CD4-positive, alpha-beta T cell treated with Interleukin-15 for 4 hours (primary cell): ENCODE results near the gene OBI1.

Source experiments
- DNase-seq: peaks from one replicate; pipeline ENCODE4 v3.0.0-alpha.2; 2020; ENCODE audit warnings: low spot score

Gene OBI1

DNA sequence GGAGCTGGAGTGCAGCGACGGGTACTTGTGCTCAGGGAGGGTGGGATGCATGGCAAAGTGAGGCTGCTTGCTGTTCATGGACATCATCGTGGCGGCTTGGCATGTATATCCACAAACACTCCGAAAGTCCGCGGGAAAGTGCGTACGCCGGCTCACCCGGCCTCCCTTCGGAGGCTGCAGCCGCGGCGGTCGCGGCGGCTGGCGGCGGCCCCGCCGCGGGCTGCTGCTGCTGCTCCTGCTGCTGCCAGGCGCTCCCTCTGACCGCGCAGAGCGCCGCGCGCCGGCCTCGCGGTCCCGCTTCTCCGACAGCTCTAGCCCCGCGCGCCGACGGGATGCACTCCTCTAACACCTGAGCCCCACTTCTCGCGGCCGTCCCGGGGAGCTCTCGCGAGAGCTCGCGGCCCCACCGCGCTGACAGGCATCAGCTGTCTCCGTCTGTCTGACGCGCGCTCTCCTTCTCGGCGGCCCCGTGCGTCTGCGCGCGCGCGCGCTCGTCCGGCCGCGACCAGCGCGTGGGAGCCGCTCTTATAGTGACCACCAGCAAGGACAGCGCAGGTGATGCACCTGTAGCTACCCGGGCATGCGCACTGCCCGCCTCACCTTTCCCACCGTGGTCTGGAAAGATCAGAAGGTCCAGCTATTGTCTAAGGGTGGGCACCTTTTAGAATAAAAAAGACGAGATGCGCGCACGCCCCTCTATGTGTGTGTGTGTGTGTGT is 55.6 kb downstream of the OBI1 start, which contains the start of gene POU4F1:
POU4F1 (minus strand) TSS at position 313 of the 718 bp plus-strand sequence; CDS start at position 87, 226 bp downstream.
- DNase-seq, result peak; percentile 43

DNA sequence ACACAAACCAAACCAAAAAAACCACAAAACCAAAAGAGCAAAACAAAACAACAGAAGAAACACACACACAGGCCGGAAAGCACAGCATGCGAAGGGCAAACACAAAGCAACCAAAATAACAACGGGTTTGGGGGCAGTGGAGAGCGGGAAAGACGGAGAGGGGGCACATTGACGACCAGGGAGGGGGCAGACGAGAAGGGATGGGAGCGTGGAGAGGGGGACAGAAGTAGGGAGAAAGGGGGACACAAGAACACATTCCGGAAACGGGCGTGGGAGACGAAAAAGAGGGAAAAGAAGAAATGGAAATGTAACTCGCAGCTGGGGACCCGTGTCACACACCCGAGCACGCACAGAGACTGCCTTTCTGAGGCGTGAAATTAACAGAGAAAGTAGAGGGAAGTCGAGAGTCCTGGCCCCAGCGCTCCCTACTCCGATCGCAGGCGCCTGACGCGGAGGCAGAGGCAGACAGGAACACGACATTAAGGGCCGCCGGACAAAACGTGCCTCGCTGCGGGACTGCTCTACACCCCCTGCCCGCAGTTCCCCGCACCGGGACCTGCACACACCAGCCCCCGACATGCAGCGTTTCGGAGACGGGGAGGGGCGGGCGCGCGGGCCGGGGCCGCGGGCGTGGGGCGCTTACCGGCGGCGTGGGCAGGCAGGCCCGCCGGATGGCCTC is 56.3 kb downstream of the OBI1 start:
- no peak for DNase-seq

- no peak for DNase-seq
Measured at GRCh38 chr13:78601874-78602560, 56.9 kb downstream of the OBI1 start.

GRCh38 chr13:78601124-78601873 is 57.7 kb downstream of the OBI1 start:
- no peak for DNase-seq

GRCh38 chr13:78600280-78600883 is 58.6 kb downstream of the OBI1 start:
- no peak for DNase-seq

GRCh38 chr13:78599645-78600279 is 59.2 kb downstream of the OBI1 start:
- DNase-seq, result no peak

GRCh38 chr13:78598966-78599644 is 59.9 kb downstream of the OBI1 start:
- no peak for DNase-seq

DNA sequence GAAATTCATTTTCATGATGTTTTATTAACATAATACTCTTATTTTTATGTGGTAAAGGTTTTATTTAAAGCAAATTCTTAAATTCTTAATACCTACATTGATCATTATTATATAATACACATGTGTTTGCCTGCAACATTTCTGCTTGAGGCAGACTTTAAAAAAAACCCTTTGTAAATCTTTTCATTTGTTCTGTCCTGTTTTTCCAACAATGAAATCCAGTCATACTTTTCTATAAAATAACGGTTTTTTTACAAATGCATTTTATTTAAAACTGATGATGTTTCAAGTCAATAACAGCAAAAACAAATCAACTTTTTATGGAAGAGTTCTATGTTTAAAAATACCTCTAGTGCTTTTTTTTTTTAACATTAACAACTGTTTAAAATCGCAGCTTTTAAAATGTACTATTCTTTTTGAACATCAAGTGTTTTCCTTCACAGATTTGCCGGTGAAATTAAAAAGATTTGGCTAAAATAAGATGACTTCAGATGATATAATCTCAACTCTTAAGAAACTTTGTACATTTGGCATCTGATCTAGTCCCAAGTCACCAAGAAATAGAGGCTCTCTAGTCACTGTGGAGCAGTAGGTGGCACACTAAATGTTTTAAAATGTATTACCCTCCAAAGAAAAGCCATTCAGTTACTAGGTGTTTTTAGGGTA is 60.7 kb downstream of the OBI1 start:
- no peak for DNase-seq

- DNase-seq, result no peak
Measured at GRCh38 chr13:78597602-78597932, 61.4 kb downstream of the OBI1 start.

DNA sequence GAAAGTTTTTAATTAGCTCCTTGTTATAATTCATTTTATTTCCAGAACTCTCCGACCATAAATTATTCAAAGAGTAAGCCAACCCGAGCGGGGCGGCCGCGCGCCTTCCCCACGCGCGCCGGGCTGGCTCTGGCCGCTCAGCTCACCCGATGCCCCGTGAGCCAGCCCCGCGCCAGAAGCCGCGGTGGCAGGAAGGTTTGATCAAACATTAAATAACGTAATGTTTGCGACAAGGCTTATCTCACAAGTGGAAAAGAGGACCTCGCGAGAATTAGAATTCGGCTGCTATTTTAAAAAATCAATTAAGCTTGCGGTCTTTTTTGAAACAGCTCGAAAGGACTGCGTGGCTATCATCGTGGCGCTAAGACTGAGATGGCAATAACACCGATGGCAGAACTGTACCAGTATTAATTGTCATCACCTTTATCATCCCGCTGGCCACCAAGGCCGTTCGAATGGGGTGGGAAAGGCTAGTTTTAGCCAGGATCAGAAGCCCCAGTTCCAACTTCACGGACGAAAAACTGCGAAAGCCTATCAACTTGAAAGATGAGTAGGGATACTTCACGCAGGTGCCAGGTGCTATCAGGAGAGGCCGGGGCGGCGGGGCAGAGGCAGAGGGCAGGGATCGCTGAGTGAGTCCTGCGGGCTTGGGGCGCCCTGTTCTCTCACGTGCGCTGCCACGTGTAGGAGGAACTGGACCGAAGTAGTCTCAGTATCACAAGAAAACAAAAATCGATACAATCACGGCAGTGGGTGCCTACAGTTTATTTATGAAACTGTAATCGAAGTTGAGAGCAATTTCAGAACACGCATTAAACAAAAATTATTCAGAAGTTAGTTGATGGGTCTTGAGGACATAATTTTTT is 62.0 kb downstream of the OBI1 start:
- DNase-seq, result no peak

GRCh38 chr13:78596399-78596735 is 62.6 kb downstream of the OBI1 start:
- no peak for DNase-seq

DNA sequence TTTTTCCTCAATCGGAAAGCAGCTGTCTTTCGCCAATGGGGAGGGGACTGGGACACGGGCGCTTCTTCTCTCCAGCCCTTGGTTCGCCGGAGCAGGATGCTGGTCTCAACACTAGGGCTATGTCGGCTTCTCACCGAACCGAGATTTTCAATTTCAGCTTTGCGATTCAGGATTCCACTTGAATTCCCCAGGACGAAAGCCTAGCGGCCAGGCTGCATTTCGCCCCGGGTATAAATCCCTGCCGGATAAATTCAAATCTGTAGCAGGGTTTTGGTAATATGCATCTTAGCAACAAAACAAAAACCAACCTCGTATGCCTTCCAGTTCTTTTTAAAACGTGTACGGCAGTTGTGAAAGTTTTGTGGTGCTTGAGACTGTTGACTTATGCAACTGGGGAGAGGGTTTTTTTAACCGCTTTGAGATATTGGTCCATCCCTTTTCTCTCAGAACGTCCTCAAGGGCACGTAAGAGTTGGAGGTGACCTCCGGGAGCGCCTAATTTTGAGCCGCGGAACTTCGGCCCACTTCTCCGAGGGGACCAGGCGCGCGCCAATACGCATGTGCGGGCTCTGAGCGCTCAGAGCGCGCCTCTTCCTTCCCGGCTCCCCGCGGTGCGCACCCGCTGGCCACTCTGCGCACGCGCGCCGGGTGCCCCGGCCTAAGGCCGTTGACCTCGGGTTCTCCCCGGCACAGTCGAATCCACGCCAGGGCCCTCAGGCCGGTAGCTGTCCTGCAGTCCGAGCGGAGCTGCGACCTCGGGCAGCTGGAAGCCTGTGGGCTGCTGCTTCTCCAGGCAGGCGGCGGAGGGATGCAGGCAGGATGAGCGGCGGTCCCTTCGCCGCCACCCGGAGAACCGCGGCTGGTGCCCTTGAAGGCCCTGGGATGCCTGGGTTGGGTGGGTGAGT is 63.2 kb downstream of the OBI1 start:
- DNase-seq, result no peak

DNA sequence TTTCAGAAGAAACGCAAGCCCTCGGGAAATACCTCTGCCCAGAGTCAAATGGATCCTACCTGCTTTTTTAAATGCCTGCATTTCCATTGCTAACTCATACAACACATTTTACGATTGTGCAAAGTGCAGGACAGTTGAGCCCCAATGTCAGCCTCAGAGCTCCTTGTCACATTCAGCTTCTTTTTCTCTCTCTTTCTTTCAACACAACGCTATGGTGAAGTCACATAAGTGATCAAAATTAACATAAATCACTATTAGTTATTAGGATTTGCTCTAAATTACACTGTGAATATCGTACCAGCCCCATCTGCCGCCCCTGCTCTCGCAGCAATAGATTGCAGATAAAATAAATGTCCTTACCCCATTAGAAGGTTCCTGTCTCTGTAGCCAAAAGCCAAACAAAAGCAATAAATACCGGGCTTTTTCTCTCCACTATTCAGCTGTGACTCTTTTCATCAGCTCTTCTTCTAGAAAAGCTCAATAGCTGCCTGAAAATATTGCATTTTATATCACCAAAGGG is 64.4 kb downstream of the OBI1 start:
- DNase-seq, result no peak

GRCh38 chr13:78593652-78594455 is 65.1 kb downstream of the OBI1 start:
- DNase-seq, result no peak

- DNase-seq, result no peak
Measured at GRCh38 chr13:78593129-78593528, 65.8 kb downstream of the OBI1 start.

GRCh38 chr13:78592584-78592983 is 66.4 kb downstream of the OBI1 start:
- no peak for DNase-seq

- DNase-seq, result no peak
Measured at GRCh38 chr13:78589206-78589605, 69.7 kb downstream of the OBI1 start.
